ENCODE data around the gene CDC20. TPM values are rescaled to one million over a fixed set of nuclear protein-coding genes. Genes with fewer than 3 reads are reported as not detected.

Gene CDC20
- total RNA-seq, 1 donor from 2014 or later, result 15.2 TPM

GRCh38 chr1:43316738-43317520 is 41.9 kb upstream of the CDC20 start:
- H3K4me1 Mint-ChIP-seq (ENCODE audit: unreplicated experiment), result no peaks in the 10 kb centered on the region
- no peaks in the 10 kb centered on the region for H3K9me3 Mint-ChIP-seq (ENCODE audit: unreplicated experiment)
- TF ChIP-seq, protein P1, sequence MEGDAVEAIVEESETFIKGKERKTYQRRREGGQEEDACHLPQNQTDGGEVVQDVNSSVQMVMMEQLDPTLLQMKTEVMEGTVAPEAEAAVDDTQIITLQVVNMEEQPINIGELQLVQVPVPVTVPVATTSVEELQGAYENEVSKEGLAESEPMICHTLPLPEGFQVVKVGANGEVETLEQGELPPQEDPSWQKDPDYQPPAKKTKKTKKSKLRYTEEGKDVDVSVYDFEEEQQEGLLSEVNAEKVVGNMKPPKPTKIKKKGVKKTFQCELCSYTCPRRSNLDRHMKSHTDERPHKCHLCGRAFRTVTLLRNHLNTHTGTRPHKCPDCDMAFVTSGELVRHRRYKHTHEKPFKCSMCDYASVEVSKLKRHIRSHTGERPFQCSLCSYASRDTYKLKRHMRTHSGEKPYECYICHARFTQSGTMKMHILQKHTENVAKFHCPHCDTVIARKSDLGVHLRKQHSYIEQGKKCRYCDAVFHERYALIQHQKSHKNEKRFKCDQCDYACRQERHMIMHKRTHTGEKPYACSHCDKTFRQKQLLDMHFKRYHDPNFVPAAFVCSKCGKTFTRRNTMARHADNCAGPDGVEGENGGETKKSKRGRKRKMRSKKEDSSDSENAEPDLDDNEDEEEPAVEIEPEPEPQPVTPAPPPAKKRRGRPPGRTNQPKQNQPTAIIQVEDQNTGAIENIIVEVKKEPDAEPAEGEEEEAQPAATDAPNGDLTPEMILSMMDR (IDR thresholded peaks at IDR 0.05), result peak; percentile 15
- no peaks in the 10 kb centered on the region for H3K27me3 Mint-ChIP-seq (ENCODE audit: unreplicated experiment)
- H3K27ac Mint-ChIP-seq (ENCODE audit: unreplicated experiment), result no peak overlapping the region
- no peak overlapping the region for H3K4me3 Mint-ChIP-seq (ENCODE audit: unreplicated experiment)
- no peak for DNase-seq (ENCODE audit: extremely low spot score, unreplicated experiment)
- H3K36me3 Mint-ChIP-seq (ENCODE audit: unreplicated experiment), result no peaks in the 10 kb centered on the region

DNA sequence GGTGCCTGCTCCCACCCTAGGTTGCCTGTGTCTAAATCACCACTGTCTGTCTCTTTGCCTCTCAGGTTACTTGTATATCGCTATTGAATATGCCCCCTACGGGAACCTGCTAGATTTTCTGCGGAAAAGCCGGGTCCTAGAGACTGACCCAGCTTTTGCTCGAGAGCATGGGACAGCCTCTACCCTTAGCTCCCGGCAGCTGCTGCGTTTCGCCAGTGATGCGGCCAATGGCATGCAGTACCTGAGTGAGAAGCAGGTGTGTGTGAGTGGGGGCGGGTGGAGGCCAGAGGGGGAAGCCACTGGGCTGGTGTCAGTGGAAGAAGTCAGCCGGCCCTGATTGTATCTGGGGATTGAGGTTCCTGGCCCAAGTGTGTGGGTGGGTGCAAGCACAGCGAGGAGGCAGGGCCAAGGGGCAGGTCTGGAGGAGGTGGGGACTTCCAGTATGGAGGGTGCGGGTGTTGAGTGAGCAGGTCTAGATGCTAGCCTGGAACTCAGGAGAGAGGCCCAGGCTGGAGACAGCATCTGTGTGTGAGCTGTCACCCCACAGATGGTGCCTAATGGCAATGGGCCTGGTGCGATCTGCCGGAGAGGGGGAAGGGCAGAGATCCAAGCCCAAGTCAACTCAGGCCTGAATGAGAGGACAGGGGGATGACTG is 40.8 kb upstream of the CDC20 start:
- H3K27ac Mint-ChIP-seq (ENCODE audit: unreplicated experiment), result no peak overlapping the region

DNA sequence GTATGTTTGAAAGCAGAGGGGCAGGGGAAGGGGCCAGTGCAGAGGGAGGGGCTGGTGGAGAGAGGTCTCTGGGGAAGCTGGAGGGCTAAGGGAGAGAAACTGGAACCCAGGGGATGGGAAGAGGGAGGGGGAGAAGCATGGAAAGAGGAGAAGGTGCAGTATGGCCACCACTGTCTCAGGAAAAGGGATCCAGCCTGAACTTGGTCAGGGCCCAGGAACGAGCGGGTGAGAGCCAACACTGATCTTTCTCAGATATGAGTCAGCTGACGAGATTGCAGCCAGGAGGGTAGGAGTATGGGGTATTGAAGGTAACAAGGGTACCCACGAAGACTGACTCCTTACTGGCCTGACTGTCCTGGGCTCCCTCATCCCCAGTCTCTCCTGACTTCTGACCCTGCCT is 40.0 kb upstream of the CDC20 start:
- Mint-ChIP-seq H3K4me1 (ENCODE audit: unreplicated experiment) (no peaks in the 10 kb centered on the region), H3K27ac (ENCODE audit: unreplicated experiment) (no peak overlapping the region), H3K36me3 (ENCODE audit: unreplicated experiment) (no peaks in the 10 kb centered on the region), H3K4me3 (ENCODE audit: unreplicated experiment) (no peak overlapping the region), H3K9me3 (ENCODE audit: unreplicated experiment) (no peaks in the 10 kb centered on the region), H3K27me3 (ENCODE audit: unreplicated experiment) (no peaks in the 10 kb centered on the region)
- DNase-seq (ENCODE audit: extremely low spot score, unreplicated experiment), result no peak
- TF ChIP-seq, protein P1 (IDR thresholded peaks at IDR 0.05), result no peak

More for the DNA sequence above, 40.8 kb upstream of the CDC20 start:
- no peaks in the 10 kb centered on the region for H3K4me1 Mint-ChIP-seq (ENCODE audit: unreplicated experiment)
- TF ChIP-seq, protein P1 (IDR thresholded peaks at IDR 0.05), result no peak
- no peak for DNase-seq (ENCODE audit: extremely low spot score, unreplicated experiment)
- no peaks in the 10 kb centered on the region for H3K36me3 Mint-ChIP-seq (ENCODE audit: unreplicated experiment)
- no peaks in the 10 kb centered on the region for H3K9me3 Mint-ChIP-seq (ENCODE audit: unreplicated experiment)
- no peak overlapping the region for H3K4me3 Mint-ChIP-seq (ENCODE audit: unreplicated experiment)
- no peaks in the 10 kb centered on the region for H3K27me3 Mint-ChIP-seq (ENCODE audit: unreplicated experiment)

- no peak for DNase-seq (ENCODE audit: extremely low spot score, unreplicated experiment)
- TF ChIP-seq, protein P1 (IDR thresholded peaks at IDR 0.05), result no peak
- H3K27me3 Mint-ChIP-seq (ENCODE audit: unreplicated experiment), result no peaks in the 10 kb centered on the region
- no peaks in the 10 kb centered on the region for H3K9me3 Mint-ChIP-seq (ENCODE audit: unreplicated experiment)
- H3K4me1 Mint-ChIP-seq (ENCODE audit: unreplicated experiment), result no peaks in the 10 kb centered on the region
- H3K36me3 Mint-ChIP-seq (ENCODE audit: unreplicated experiment), result no peaks in the 10 kb centered on the region
- H3K27ac Mint-ChIP-seq (ENCODE audit: unreplicated experiment), result no peak overlapping the region
- no peak overlapping the region for H3K4me3 Mint-ChIP-seq (ENCODE audit: unreplicated experiment)
Measured at GRCh38 chr1:43319288-43319687, 39.5 kb upstream of the CDC20 start.

DNA sequence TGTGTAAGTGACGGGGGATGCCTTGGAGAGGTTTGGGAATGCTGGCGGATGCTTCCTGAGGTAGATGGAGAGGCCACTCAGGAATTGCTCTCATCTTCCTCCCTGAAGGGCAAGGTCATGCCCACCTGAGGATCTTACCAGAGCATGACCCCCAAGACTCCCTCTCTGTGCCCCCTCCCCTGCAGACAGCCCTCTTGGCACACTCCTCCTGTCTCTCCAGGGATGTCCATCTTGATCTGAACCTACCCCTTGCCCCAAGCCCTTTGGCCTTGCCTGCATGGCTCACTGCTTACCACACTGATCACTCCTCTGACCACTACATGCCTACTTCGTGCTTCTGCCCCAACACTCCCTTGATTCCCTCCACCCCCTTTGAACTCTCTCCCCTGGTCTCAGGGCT is 39.0 kb upstream of the CDC20 start:
- Mint-ChIP-seq H3K4me1 (ENCODE audit: unreplicated experiment) (no peaks in the 10 kb centered on the region), H3K36me3 (ENCODE audit: unreplicated experiment) (no peaks in the 10 kb centered on the region), H3K27me3 (ENCODE audit: unreplicated experiment) (no peaks in the 10 kb centered on the region), H3K9me3 (ENCODE audit: unreplicated experiment) (peaks cover 3% of the 10 kb centered on the region), H3K4me3 (ENCODE audit: unreplicated experiment) (no peak overlapping the region), H3K27ac (ENCODE audit: unreplicated experiment) (no peak overlapping the region)
- TF ChIP-seq, protein P1 (IDR thresholded peaks at IDR 0.05), result no peak
- no peak for DNase-seq (ENCODE audit: extremely low spot score, unreplicated experiment)

Data from osteocyte (in vitro differentiated cells).